ENCODE results near the gene CRABP2. TPM values are rescaled to one million over a fixed set of nuclear protein-coding genes. Genes with fewer than 3 reads are reported as not detected.
A peak's percentile ranks its signal among the peaks of the same experiment; 100 is the strongest.

Gene CRABP2
- total and polyA plus RNA-seq, 2 of the 13 experiments (the other 11 are each of a cell fraction or from before 2014, with no cell fraction given) = 0.40 to 0.60 TPM

DNA sequence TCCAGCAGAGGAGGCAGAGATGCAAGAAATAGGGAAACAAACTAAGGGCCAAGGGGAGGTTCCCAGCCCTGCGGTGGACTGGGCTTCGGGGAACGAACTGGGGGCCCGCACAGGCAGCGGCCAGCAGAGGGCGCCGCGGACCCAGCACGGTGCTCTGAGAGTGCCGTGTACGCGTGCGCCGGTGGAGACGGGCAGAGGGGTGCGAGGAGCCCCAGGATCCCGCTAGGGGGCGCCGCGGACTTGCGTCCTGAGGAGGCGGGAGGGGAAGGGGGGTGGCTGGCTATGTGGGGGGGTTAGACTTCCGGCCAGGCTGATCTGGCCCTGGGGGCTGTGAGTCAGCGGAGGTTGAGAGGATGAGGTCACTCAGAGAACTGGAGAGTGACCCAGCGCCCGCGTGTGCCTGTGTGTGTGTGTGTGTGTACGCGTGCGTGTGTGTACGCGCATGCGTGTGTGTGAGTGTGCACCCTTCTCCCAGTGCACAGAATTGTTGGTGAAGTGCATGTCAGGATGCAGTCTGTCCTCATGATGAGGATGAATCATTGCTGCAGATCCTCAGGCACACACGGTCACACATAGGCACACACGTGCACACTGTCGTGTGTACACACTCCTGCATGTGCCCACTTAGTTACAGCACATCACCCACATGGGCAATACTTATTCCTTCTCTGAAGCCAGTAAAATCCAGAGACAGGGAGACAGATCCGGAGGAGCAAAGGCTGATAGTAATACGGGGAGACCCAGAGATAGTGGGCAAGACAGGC lies 45.2 kb downstream of the CRABP2 start (continued):
- TF ChIP-seq KDM3A (CRISPR knock-in tag; IDR thresholded peaks at IDR 0.05; ENCODE audit: low read depth) = peak; percentile 90; the same call in 1 of the 2 replicates
- no peak for TF ChIP-seq SNRNP70 (IDR thresholded peaks at IDR 0.05; ENCODE audit: low read depth, low read length)
- TF ChIP-seq, protein P1, sequence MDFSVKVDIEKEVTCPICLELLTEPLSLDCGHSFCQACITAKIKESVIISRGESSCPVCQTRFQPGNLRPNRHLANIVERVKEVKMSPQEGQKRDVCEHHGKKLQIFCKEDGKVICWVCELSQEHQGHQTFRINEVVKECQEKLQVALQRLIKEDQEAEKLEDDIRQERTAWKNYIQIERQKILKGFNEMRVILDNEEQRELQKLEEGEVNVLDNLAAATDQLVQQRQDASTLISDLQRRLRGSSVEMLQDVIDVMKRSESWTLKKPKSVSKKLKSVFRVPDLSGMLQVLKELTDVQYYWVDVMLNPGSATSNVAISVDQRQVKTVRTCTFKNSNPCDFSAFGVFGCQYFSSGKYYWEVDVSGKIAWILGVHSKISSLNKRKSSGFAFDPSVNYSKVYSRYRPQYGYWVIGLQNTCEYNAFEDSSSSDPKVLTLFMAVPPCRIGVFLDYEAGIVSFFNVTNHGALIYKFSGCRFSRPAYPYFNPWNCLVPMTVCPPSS (IDR thresholded peaks at IDR 0.05) = no peak
- TF ChIP-seq ZNF567 (CRISPR knock-in tag; IDR thresholded peaks at IDR 0.05; ENCODE audit: borderline replicate concordance) = no peak
- TF ChIP-seq, protein P2, sequence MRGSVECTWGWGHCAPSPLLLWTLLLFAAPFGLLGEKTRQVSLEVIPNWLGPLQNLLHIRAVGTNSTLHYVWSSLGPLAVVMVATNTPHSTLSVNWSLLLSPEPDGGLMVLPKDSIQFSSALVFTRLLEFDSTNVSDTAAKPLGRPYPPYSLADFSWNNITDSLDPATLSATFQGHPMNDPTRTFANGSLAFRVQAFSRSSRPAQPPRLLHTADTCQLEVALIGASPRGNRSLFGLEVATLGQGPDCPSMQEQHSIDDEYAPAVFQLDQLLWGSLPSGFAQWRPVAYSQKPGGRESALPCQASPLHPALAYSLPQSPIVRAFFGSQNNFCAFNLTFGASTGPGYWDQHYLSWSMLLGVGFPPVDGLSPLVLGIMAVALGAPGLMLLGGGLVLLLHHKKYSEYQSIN (CRISPR knock-in tag; IDR thresholded peaks at IDR 0.05; ENCODE audit: borderline replicate concordance) = no peak
- TF ChIP-seq, protein P3, sequence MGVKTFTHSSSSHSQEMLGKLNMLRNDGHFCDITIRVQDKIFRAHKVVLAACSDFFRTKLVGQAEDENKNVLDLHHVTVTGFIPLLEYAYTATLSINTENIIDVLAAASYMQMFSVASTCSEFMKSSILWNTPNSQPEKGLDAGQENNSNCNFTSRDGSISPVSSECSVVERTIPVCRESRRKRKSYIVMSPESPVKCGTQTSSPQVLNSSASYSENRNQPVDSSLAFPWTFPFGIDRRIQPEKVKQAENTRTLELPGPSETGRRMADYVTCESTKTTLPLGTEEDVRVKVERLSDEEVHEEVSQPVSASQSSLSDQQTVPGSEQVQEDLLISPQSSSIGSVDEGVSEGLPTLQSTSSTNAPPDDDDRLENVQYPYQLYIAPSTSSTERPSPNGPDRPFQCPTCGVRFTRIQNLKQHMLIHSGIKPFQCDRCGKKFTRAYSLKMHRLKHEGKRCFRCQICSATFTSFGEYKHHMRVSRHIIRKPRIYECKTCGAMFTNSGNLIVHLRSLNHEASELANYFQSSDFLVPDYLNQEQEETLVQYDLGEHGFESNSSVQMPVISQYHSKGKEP (CRISPR knock-in tag; IDR thresholded peaks at IDR 0.05) = no peak
- TF ChIP-seq PCBP2 (optimal IDR thresholded peaks at IDR 0.05; ENCODE audit: low read depth, low read length, poor library complexity, severe bottlenecking) = no peak
- no peak; the same call in 1 of the 2 replicates for TF ChIP-seq ZFP82 (CRISPR knock-in tag; IDR thresholded peaks at IDR 0.05; ENCODE audit: borderline replicate concordance)
- TF ChIP-seq ZNF75D (CRISPR knock-in tag; IDR thresholded peaks at IDR 0.05; ENCODE audit: borderline replicate concordance) = no peak
- no peak for TF ChIP-seq NFE2L1 (CRISPR knock-in tag; IDR thresholded peaks at IDR 0.05; ENCODE audit: borderline replicate concordance)
- TF ChIP-seq ZNF607 (CRISPR knock-in tag; IDR thresholded peaks at IDR 0.05; ENCODE audit: borderline replicate concordance) = 0 out of 2 replicates have a peak, but pooled peaks have one; percentile 10
- TF ChIP-seq, protein P4, sequence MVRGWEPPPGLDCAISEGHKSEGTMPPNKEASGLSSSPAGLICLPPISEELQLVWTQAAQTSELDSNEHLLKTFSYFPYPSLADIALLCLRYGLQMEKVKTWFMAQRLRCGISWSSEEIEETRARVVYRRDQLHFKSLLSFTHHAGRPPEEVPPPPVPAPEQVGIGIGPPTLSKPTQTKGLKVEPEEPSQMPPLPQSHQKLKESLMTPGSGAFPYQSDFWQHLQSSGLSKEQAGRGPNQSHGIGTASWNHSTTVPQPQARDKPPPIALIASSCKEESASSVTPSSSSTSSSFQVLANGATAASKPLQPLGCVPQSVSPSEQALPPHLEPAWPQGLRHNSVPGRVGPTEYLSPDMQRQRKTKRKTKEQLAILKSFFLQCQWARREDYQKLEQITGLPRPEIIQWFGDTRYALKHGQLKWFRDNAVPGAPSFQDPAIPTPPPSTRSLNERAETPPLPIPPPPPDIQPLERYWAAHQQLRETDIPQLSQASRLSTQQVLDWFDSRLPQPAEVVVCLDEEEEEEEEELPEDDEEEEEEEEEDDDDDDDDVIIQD (CRISPR knock-in tag; IDR thresholded peaks at IDR 0.05; ENCODE audit: low read depth) = no peak
- TF ChIP-seq MED8 (CRISPR knock-in tag; IDR thresholded peaks at IDR 0.05; ENCODE audit: insufficient replicate concordance) = peak; percentile 58
- TF ChIP-seq KLF12 (CRISPR knock-in tag; IDR thresholded peaks at IDR 0.05; ENCODE audit: borderline replicate concordance) = no peak
- TF ChIP-seq, protein P5, sequence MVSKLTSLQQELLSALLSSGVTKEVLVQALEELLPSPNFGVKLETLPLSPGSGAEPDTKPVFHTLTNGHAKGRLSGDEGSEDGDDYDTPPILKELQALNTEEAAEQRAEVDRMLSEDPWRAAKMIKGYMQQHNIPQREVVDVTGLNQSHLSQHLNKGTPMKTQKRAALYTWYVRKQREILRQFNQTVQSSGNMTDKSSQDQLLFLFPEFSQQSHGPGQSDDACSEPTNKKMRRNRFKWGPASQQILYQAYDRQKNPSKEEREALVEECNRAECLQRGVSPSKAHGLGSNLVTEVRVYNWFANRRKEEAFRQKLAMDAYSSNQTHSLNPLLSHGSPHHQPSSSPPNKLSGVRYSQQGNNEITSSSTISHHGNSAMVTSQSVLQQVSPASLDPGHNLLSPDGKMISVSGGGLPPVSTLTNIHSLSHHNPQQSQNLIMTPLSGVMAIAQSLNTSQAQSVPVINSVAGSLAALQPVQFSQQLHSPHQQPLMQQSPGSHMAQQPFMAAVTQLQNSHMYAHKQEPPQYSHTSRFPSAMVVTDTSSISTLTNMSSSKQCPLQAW (CRISPR knock-in tag; IDR thresholded peaks at IDR 0.05) = peak; percentile 68
- no peak for TF ChIP-seq RFXAP (CRISPR knock-in tag; IDR thresholded peaks at IDR 0.05; ENCODE audit: borderline replicate concordance)
- no peak for TF ChIP-seq TBX3 (IDR thresholded peaks at IDR 0.05; ENCODE audit: borderline replicate concordance)
- no peak for TF ChIP-seq ZNF543 (CRISPR knock-in tag; IDR thresholded peaks at IDR 0.05)
- TF ChIP-seq ZMYM2 (CRISPR knock-in tag; IDR thresholded peaks at IDR 0.05) = peak; percentile 84; the same call in 1 of the 2 replicates
